Measurements from ENCODE around the gene SBF2.

GRCh38 chr11:10243896-10244575, 50.0 kb downstream of the SBF2 start:
- no peak for TF ChIP-seq ZNF23 (CRISPR knock-in tag; IDR thresholded peaks at IDR 0.05)
- no peak for TF ChIP-seq SMARCA5 (IDR thresholded peaks at IDR 0.05)
- TF ChIP-seq TCF7L2 (IDR thresholded peaks at IDR 0.05; ENCODE audit: low read depth, low read length) = no peak
- TF ChIP-seq POU5F1 (IDR thresholded peaks at IDR 0.05; ENCODE audit: borderline replicate concordance, low read depth, low read length, partially characterized antibody) = no peak
- TF ChIP-seq YY1 (IDR thresholded peaks at IDR 0.05; ENCODE audit: borderline replicate concordance in 1 of 3, control insufficient read depth in 1 of 3, extremely low read depth in 1 of 3, insufficient read depth in 3 of 3, insufficient read length in 1 of 3, insufficient replicate concordance in 2 of 3, low read depth in 1 of 3, low read length in 2 of 3) = no peak
- TF ChIP-seq MCM3 (IDR thresholded peaks at IDR 0.05) = no peak
- no peak for TF ChIP-seq USF2 (CRISPR knock-in tag; IDR thresholded peaks at IDR 0.05)
- no peak for TF ChIP-seq NKRF (IDR thresholded peaks at IDR 0.05; ENCODE audit: borderline replicate concordance)
- no peak for TF ChIP-seq RBM39 (optimal IDR thresholded peaks at IDR 0.05; ENCODE audit: low read depth, low read length)
